BJ (cell line): ENCODE results near the gene CCDC158. TPM values are rescaled to one million over a fixed set of nuclear protein-coding genes. Genes with fewer than 3 reads are reported as not detected.

ENCODE experiments used
- CTCF ChIA-PET: fragments of 350-600 bp; formaldehyde crosslinking; extraction: SDS; loops from one replicate; lab custom pipeline; 2021; ENCODE audit warnings: antibody characterized with exemption, inconsistent platforms; lab: Yijun Ruan, JAX
- POLR2A ChIA-PET: fragments of 300-600 bp; sonication (Branson Sonifier 250); formaldehyde crosslinking; extraction: SDS; loops from one replicate; lab custom pipeline; 2021; ENCODE audit warnings: antibody characterized with exemption; lab: Charles Lee
- DNase-seq: peaks from one replicate; pipeline ENCODE4 v3.0.0-alpha.2; 2011; ENCODE audit warnings: low read depth
- H3K27me3 ChIP-seq: 2 replicates; pipeline ENCODE4 v1.6.0; 2011; ENCODE audit warnings: low read length; ENCODE audit not compliant: control insufficient read depth, insufficient read depth
- H3K36me3 ChIP-seq: 2 replicates; pipeline ENCODE4 v1.5.1; 2011; ENCODE audit warnings: low read length; ENCODE audit not compliant: control insufficient read depth, insufficient read depth
- H3K4me3 ChIP-seq: 2 replicates; pipeline ENCODE4 v1.5.1; 2011; ENCODE audit warnings: low read depth, mild to moderate bottlenecking, control low read depth, low read length
- CTCF ChIP-seq: IDR thresholded peaks from 2 replicates; pipeline ENCODE4 v1.5.1; 2011; ENCODE audit warnings: low read depth, mild to moderate bottlenecking, control low read depth, inconsistent platforms, low read length, moderate library complexity; ENCODE audit not compliant: insufficient read depth
- polyA plus RNA-seq: library from polyadenylated mRNA; depleted of rRNA; stranded (reverse); fragments of >200 nt; gene quantifications from 2 replicates; pipeline ENCODE4 v1.2.3, GENCODE V29; 2011

CCDC158 gene
- polyA plus RNA-seq, 1 experiment = 0.11 TPM

- ChIA-PET POLR2A (no interaction called here), CTCF (no interaction called here)
- H3K27me3 ChIP-seq = peaks cover 2% of the 10 kb centered on the region; the same call in 1 of the 2 replicates
- H3K36me3 ChIP-seq = no peaks in the 10 kb centered on the region
- no peak overlapping the region for H3K4me3 ChIP-seq
- TF ChIP-seq CTCF = no peak
- no peak for DNase-seq
These were observed 34.2 kb downstream of the CCDC158 start for GRCh38 chr4:76386566-76387305.

DNA sequence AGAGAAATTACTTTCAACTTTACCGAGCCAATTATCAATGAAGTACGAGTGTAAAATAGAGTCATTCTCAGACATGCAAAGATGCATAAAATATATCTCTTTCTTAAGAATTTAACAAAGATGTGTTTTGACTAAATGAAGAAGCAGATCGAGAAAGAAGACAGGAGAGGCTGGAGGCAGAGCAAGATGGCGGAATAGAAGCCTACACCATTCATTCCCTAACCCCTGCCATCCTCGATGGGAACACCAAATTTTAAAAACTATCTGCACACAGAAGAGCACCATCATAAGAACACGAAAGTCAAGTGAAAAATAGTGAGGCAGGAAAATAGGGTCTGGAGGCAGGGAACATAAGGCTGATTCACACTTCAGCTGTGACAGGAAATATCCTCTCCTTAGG lies 35.0 kb downstream of the CCDC158 start:
- peaks cover 2% of the 10 kb centered on the region; the same call in 1 of the 2 replicates for H3K27me3 ChIP-seq
- no peak for DNase-seq
- H3K36me3 ChIP-seq = no peaks in the 10 kb centered on the region
- CTCF ChIA-PET = no interaction called here
- no peak for TF ChIP-seq CTCF
- no peak overlapping the region for H3K4me3 ChIP-seq
- POLR2A ChIA-PET = no interaction called here

- POLR2A ChIA-PET = no interaction called here
These were observed 36.9 kb downstream of the CCDC158 start for GRCh38 chr4:76384052-76384451.

GRCh38 chr4:76383001-76383400 lies 37.9 kb downstream of the CCDC158 start:
- CTCF ChIA-PET = interaction anchor here (1.5 kb wide), 1 partner anchor 199 kb away, joined by 3 read pairs; no protein-coding TSS in a partner anchor
- H3K4me3 ChIP-seq = no peak overlapping the region
- H3K27me3 ChIP-seq = peaks cover 2% of the 10 kb centered on the region; the same call in 1 of the 2 replicates
- no peak for DNase-seq
- H3K36me3 ChIP-seq = no peaks in the 10 kb centered on the region
- no peak for TF ChIP-seq CTCF
- POLR2A ChIA-PET = no interaction called here

More at GRCh38 chr4:76384052-76384451, 36.9 kb downstream of the CCDC158 start:
- CTCF ChIA-PET = interaction anchor here (1.5 to 1.8 kb wide), 2 partner anchors 200 to 204 kb away, joined by 3 to 11 read pairs; no protein-coding TSS in a partner anchor
- no peak for DNase-seq
- no peak for TF ChIP-seq CTCF
- Histone ChIP-seq H3K36me3 (no peaks in the 10 kb centered on the region), H3K27me3 (peaks cover 2% of the 10 kb centered on the region; the same call in 1 of the 2 replicates), H3K4me3 (no peak overlapping the region)

DNA sequence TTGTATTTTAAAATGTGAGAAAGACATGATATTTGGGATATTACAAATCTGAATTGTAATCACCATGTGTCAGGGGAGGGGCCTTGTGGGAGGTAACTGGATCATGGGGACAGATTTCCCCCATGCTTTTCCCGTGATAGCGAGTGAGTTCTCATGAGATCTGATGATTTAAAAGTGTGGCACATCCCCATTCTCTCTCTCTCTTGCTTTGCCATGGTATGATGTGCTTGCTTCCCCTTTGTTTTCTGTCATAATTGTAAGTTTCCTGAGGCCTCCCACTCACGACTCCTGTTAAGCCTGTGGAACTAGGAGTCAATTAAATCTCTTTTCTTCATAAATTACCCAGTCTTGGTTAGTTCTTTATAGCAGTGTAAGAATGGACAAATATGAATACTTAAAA lies 39.0 kb downstream of the CCDC158 start:
- TF ChIP-seq CTCF = no peak
- DNase-seq = no peak
- Histone ChIP-seq H3K27me3 (peaks cover 2% of the 10 kb centered on the region; the same call in 1 of the 2 replicates), H3K36me3 (no peaks in the 10 kb centered on the region), H3K4me3 (no peak overlapping the region)
- CTCF ChIA-PET = no interaction called here
- POLR2A ChIA-PET = no interaction called here
